HG02885 (cell line): ENCODE results near the gene CYP17A1.
"Not testable (repeated sequence)": the region's sequence is repeated elsewhere in the genome, so short reads cannot be mapped to it uniquely, and the experiment has no call there.

ENCODE experiments used
- ATAC-seq: cut with Tn5 transposase; IDR thresholded peaks from one replicate; pipeline ENCODE4 v1.9.1; 2021; ENCODE audit warnings: mild to moderate bottlenecking; ENCODE audit not compliant: unreplicated experiment, poor library complexity

Gene CYP17A1

GRCh38 chr10:102837230-102837721 is at the start of gene CYP17A1:
Gene CYP17A1 (minus strand): TSS chr10:102837413. CDS start chr10:102837361, 52 bp downstream.
- no peak for ATAC-seq

GRCh38 chr10:102880256-102880655 is 43.0 kb upstream of the CYP17A1 start:
- no peak for ATAC-seq

- no peak for ATAC-seq
Observed at GRCh38 chr10:102878629-102879028, 41.4 kb upstream of the CYP17A1 start.

- ATAC-seq = no peak
Observed at GRCh38 chr10:102876747-102877153, 39.5 kb upstream of the CYP17A1 start.

- no peak for ATAC-seq
Observed at GRCh38 chr10:102872163-102872562, 35.0 kb upstream of the CYP17A1 start.

- ATAC-seq = no peak
Observed at GRCh38 chr10:102870221-102870620, 33.0 kb upstream of the CYP17A1 start.

- no peak for ATAC-seq
Observed at GRCh38 chr10:102869258-102870198, 32.3 kb upstream of the CYP17A1 start, which contains the start of gene AS3MT. Gene AS3MT (plus strand): TSS chr10:102869470. CDS start chr10:102869593, 123 bp downstream.

GRCh38 chr10:102868911-102869257 is 31.7 kb upstream of the CYP17A1 start:
- ATAC-seq = no peak

- ATAC-seq = no peak
Observed at GRCh38 chr10:102865620-102866019, 28.4 kb upstream of the CYP17A1 start.

GRCh38 chr10:102863660-102864059 is 26.4 kb upstream of the CYP17A1 start:
- ATAC-seq = no peak

GRCh38 chr10:102859911-102860310 is 22.7 kb upstream of the CYP17A1 start:
- no peak for ATAC-seq

- ATAC-seq = no peak
Observed at GRCh38 chr10:102856758-102857424, 19.7 kb upstream of the CYP17A1 start.

- not testable (repeated sequence) for ATAC-seq
Observed at GRCh38 chr10:102855731-102856436, 18.7 kb upstream of the CYP17A1 start.

- not testable (repeated sequence) for ATAC-seq
Observed at GRCh38 chr10:102853237-102853636, 16.0 kb upstream of the CYP17A1 start.

- no peak for ATAC-seq
Observed at GRCh38 chr10:102850025-102850518, 12.9 kb upstream of the CYP17A1 start.

- ATAC-seq = no peak
Observed at GRCh38 chr10:102845352-102845902, 8.2 kb upstream of the CYP17A1 start.

GRCh38 chr10:102844190-102844776 is 7.1 kb upstream of the CYP17A1 start:
- ATAC-seq = not testable (repeated sequence)

- not testable (repeated sequence) for ATAC-seq
Observed at GRCh38 chr10:102843139-102843538, 5.9 kb upstream of the CYP17A1 start.

- no peak for ATAC-seq
Observed at GRCh38 chr10:102841827-102842345, 4.7 kb upstream of the CYP17A1 start.
